B cell (primary cell): Measurements from ENCODE around the gene MBOAT7. TPM values are rescaled to one million over a fixed set of nuclear protein-coding genes. Genes with fewer than 3 reads are reported as not detected.

Source experiments
- ATAC-seq: fragments of 200-7000 bp; cut with Tn5 transposase; one replicate; pipeline ENCODE4 v1.10.0; 2021; ENCODE audit warnings: low read depth, mild to moderate bottlenecking, moderate number of reproducible peaks, moderate library complexity
- CTCF ChIA-PET: fragments of 350-600 bp; sonication (Branson Sonifier 250); formaldehyde crosslinking; loops from one replicate; lab custom pipeline; 2021; ENCODE audit warnings: antibody characterized with exemption, inconsistent platforms; lab: Charles Lee
- POLR2A ChIA-PET: fragments of 350-600 bp; sonication (Branson Sonifier 250); formaldehyde crosslinking; loops from one replicate; lab custom pipeline; 2021; ENCODE audit warnings: antibody characterized with exemption; lab: Charles Lee
- DNase-seq: peaks from one replicate; pipeline ENCODE4 v3.0.0; 2013
- H2AFZ ChIP-seq: 2 replicates; pipeline ENCODE4 v1.6.1; 2012; ENCODE audit warnings: mild to moderate bottlenecking, low read depth, low read length; ENCODE audit not compliant: insufficient read depth, poor library complexity, severe bottlenecking
- H3K27ac ChIP-seq, 2 donors: 1 replicate in 1 of 2; 2 replicates in 1 of 2; pipeline ENCODE4 v1.5.1; 2012 to 2013; ENCODE audit warnings: low read length in 2 of 2, mild to moderate bottlenecking in 2 of 2, moderate library complexity in 1 of 2
- H3K27me3 ChIP-seq, 4 experiments: fragments of 200-600 bp in 1 of 4; sonication (generic) in 1 of 4; replicated peaks in 1 of 4; 1 replicate in 2 of 4; 2 replicates in 2 of 4; pipeline versions ENCODE4 v1.6.1 to v1.7.0; 2013 to 2016; ENCODE audit warnings: low read length in 3 of 4, mild to moderate bottlenecking in 2 of 4, mixed read lengths in 1 of 4, moderate library complexity in 1 of 4; ENCODE audit not compliant: insufficient read depth in 4 of 4, control insufficient read depth in 3 of 4; ENCODE audit errors: control extremely low read depth in 1 of 4
- H3K36me3 ChIP-seq, 2 experiments: replicated peaks in 1 of 2; 1 replicate in 1 of 2; 2 replicates in 1 of 2; pipeline versions ENCODE4 v1.6.1 to v1.7.1; 2013; ENCODE audit warnings: low read length in 1 of 2; ENCODE audit not compliant: insufficient read depth in 2 of 2, control insufficient read depth in 1 of 2; ENCODE audit errors: control extremely low read depth in 1 of 2, extremely low read depth in 1 of 2
- H3K4me1 ChIP-seq, 2 donors: fragments of 200-600 bp in 1 of 2; sonication (generic) in 1 of 2; 1 replicate in 1 of 2; 2 replicates in 1 of 2; pipeline versions ENCODE4 v1.5.1 to v1.6.1; 2013 to 2017; ENCODE audit warnings: low read length in 2 of 2; ENCODE audit not compliant: control insufficient read depth in 2 of 2, insufficient read depth in 2 of 2
- H3K4me2 ChIP-seq: replicated peaks from 2 replicates; pipeline ENCODE3; 2012; ENCODE audit warnings: mild to moderate bottlenecking, low read depth, low read length; ENCODE audit not compliant: poor library complexity, severe bottlenecking
- H3K4me3 ChIP-seq, 5 experiments: fragments of 200-600 bp in 1 of 5; sonication (generic) in 1 of 5; 1 replicate in 3 of 5; 2 replicates in 2 of 5; pipeline versions ENCODE4 v1.5.1 to v1.7.0; 2011 to 2016; ENCODE audit warnings: low read length in 4 of 5, mild to moderate bottlenecking in 4 of 5, low read depth in 2 of 5, control low read depth in 1 of 5, moderate library complexity in 1 of 5; ENCODE audit not compliant: insufficient read depth in 1 of 5; ENCODE audit errors: control extremely low read depth in 1 of 5, extremely low read depth in 1 of 5
- H3K79me2 ChIP-seq: fragments of 200-600 bp; sonication (generic); one replicate; pipeline ENCODE4 v1.6.0; 2016; ENCODE audit warnings: low read length; ENCODE audit not compliant: control insufficient read depth, insufficient read depth
- H3K9ac ChIP-seq: fragments of 200-600 bp; sonication (generic); 2 replicates; pipeline ENCODE4 v1.6.1; 2017; ENCODE audit warnings: mild to moderate bottlenecking, low read length, moderate library complexity
- H3K9me3 ChIP-seq, 3 donors: one replicate each; pipeline versions ENCODE4 v1.6.1 to v1.7.1; 2013; ENCODE audit warnings: low read length in 2 of 3; ENCODE audit not compliant: control insufficient read depth in 2 of 3, insufficient read depth in 1 of 3; ENCODE audit errors: control extremely low read depth in 1 of 3
- H4K20me1 ChIP-seq: 2 replicates; pipeline ENCODE4 v1.6.0; 2012; ENCODE audit warnings: mild to moderate bottlenecking, low read length; ENCODE audit not compliant: insufficient read depth, control insufficient read depth, poor library complexity, severe bottlenecking
- H3K27ac Mint-ChIP-seq: one replicate; pipeline ENCODE4 v1.8.0; 2021; ENCODE audit warnings: mixed read lengths
- H3K27me3 Mint-ChIP-seq: one replicate; pipeline ENCODE4 v1.8.0; 2021; ENCODE audit warnings: mixed read lengths
- H3K4me1 Mint-ChIP-seq: one replicate; pipeline ENCODE4 v1.8.0; 2021; ENCODE audit warnings: mixed read lengths
- H3K4me3 Mint-ChIP-seq: one replicate; pipeline ENCODE4 v1.8.0; 2021; ENCODE audit warnings: mixed read lengths
- H3K9me3 Mint-ChIP-seq: one replicate; pipeline ENCODE4 v1.8.0; 2022; ENCODE audit warnings: mixed read lengths; ENCODE audit not compliant: insufficient read depth
- EZH2 ChIP-seq: IDR thresholded peaks from 2 replicates; pipeline ENCODE4 v1.6.1; 2012; ENCODE audit warnings: borderline replicate concordance, low read depth, mild to moderate bottlenecking, moderate library complexity, low read length; ENCODE audit not compliant: insufficient read depth, poor library complexity, severe bottlenecking
- WGBS: methylation state at CpG from one replicate; pipeline ENCODE4 v1.1.5; 2013; ENCODE audit warnings: missing lambda C conversion rate; ENCODE audit not compliant: insufficient coverage; 5-methylcytosine and 5-hydroxymethylcytosine counted together
- intact Hi-C: fragments of 100-400 bp; cut with micrococcal nuclease; formaldehyde crosslinking; loops from one replicate; pipeline ENCODE4 v1.10.0; 2022
- polyA plus RNA-seq: library from polyadenylated mRNA; depleted of rRNA; stranded (reverse); fragments of >200 nt; gene quantifications from 2 replicates; pipeline ENCODE4 v1.2.3, GENCODE V29; 2012
- total RNA-seq, 2 donors: library from RNA; stranded (reverse); fragments of 120-200 nt in 1 of 2; gene quantifications; 1 replicate in 1 of 2; 2 replicates in 1 of 2; pipeline versions ENCODE4 v1.2.3 to v1.2.4, GENCODE V29; 2013 to 2022
- TF ChIP-seq, protein P1 (sequence below): fragments of 200-600 bp; IDR thresholded peaks from one replicate; pipeline ENCODE4 v1.8.0; 2022; ENCODE audit warnings: antibody characterized with exemption, mild to moderate bottlenecking

Gene MBOAT7
- total and polyA plus RNA-seq, 2 donors (not counting 1 experiment from before 2014, with no cell fraction given), result 22.3 to 34.8 TPM

DNA sequence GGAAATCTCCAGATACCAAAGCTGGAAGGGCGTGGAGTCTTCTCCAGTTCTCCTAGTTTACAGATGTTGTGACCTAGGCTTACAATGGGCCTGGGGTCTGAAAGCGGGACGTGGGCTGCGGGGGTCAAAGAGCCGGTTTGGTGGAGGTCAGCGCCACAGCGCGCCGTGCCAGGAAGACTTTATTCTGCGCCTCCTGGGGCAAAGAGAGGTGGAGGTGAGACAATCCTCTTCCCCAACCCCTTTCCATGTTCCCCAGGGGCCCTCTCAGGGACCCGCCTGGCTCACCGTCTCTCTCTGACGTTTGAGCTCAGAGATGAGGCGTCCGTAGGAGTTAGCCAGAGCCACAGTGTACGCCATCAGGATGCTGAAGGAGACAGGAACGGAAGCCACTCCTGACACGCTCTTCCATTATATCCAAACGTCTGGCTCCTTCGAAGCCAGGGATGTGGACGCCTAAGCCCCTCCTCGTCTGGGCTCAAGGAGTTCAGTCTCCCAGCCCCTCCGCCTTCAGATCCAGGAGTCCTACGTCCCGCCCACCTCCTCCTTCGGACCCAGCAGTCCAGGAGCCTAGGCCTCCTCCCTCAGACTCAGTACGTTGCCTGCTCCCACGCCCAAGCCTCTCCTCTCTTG is 29.1 kb downstream of the MBOAT7 start:
- H3K79me2 ChIP-seq, result peaks cover 27% of the 10 kb centered on the region
- H3K27ac ChIP-seq, result peak overlapping the region; percentile 75 to 82
- TF ChIP-seq, protein P1, sequence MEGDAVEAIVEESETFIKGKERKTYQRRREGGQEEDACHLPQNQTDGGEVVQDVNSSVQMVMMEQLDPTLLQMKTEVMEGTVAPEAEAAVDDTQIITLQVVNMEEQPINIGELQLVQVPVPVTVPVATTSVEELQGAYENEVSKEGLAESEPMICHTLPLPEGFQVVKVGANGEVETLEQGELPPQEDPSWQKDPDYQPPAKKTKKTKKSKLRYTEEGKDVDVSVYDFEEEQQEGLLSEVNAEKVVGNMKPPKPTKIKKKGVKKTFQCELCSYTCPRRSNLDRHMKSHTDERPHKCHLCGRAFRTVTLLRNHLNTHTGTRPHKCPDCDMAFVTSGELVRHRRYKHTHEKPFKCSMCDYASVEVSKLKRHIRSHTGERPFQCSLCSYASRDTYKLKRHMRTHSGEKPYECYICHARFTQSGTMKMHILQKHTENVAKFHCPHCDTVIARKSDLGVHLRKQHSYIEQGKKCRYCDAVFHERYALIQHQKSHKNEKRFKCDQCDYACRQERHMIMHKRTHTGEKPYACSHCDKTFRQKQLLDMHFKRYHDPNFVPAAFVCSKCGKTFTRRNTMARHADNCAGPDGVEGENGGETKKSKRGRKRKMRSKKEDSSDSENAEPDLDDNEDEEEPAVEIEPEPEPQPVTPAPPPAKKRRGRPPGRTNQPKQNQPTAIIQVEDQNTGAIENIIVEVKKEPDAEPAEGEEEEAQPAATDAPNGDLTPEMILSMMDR, result no peak
- TF ChIP-seq EZH2, result no peak
- Mint-ChIP-seq H3K27me3 (peaks cover 12% of the 10 kb centered on the region), H3K4me3 (peak overlapping the region; percentile 100), H3K4me1 (peaks cover 48% of the 10 kb centered on the region), H3K9me3 (no peaks in the 10 kb centered on the region), H3K27ac (peak overlapping the region; percentile 100)
- ATAC-seq, result no peak
- DNase-seq, result no peak
- peaks cover 0 to 14% (median 7%) of the 10 kb centered on the region in 4 experiments for H3K27me3 ChIP-seq
- WGBS, result 10% methylated on average over 23 of the region's 28 CpGs
- peak overlapping the region; percentile 98 for H2AFZ ChIP-seq
- peaks cover 33% of the 10 kb centered on the region for H4K20me1 ChIP-seq
- H3K9me3 ChIP-seq, result peaks cover 0 to 12% (median 0%) of the 10 kb centered on the region in 3 donors
- H3K4me2 ChIP-seq, result peak overlapping the region; percentile 97
- ChIA-PET CTCF (interaction anchor here (0.6 to 1.9 kb wide), 9 partner anchors 7 to 137 kb away, joined by 3 to 8 read pairs (median 5); partner anchors contain the start of genes CNOT3, MBOAT7 and TSEN34), POLR2A (interaction anchor here (0.6 to 2.7 kb wide), 7 partner anchors 23 to 1179 kb away, joined by 3 to 24 read pairs (median 6); partner anchors contain the start of genes CNOT3, KMT5C, MBOAT7 and PRPF31)
- H3K4me1 ChIP-seq, result peaks cover 37 to 50% of the 10 kb centered on the region in 2 donors
- peaks cover 2 to 33% of the 10 kb centered on the region in 2 experiments for H3K36me3 ChIP-seq
- intact Hi-C loops, result no loop called here
- H3K9ac ChIP-seq, result peak overlapping the region; percentile 72
- peak overlapping the region; percentile 42 to 90 (median 59) for H3K4me3 ChIP-seq
